Ecto neural progenitor cell (in vitro differentiated cells): Measurements from ENCODE around the gene FNDC3B.
"Not testable (repeated sequence)": the region's sequence is repeated elsewhere in the genome, so short reads cannot be mapped to it uniquely, and the experiment has no call there.

Source experiments
- DNase-seq: peaks from one replicate; pipeline ENCODE4 v3.0.0-alpha.2; 2018; ENCODE audit warnings: low spot score

Gene FNDC3B

DNA sequence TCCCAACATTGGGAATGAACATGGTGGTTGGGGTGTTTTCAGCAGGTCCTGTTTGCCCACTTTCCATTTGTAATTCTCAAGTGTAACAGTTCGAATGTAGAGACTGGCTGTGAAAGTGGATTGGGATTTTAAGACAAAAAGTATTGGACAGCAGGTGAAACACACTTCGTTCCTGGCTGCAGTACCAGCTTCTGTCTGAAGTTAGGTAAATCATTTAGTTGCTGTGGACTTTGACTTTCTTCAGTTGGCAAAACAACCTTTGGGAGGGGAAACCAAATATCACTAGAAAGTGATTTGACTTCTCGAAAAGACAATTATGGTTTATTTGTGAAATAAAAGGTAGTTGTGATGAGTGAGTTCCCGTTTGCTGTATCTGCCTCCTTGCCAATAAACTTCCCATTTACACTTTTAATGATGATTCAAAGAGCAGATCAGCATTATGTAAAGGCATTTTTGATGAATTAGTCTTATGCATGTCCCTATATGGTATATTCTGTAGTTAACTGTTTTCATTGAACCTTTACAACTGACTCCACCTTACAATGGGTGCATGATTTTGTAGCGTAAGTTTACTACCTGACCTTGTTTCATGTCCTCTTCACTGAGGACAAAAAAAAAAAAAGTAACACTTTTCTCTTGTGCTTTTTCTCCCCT lies 34.0 kb downstream of the FNDC3B start:
- no peak for DNase-seq

DNA sequence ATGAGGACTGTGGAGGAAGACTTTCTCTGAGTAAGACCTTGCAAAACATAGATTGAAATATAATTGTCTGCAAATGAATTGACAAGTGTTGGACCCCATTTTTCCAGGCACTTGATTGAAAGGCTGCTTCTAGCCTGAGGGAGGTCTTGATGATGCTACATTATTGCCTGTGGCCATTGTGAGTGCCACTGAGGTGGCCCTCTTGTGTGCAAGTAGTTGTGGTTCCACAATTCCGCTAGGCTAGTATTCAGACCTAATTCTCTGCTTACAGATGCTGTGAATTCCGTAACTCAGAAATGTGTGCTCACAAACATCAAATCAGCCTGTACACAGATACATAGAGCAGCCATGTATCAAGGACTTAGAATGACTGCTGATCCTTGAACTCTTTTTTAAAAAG lies 34.7 kb downstream of the FNDC3B start:
- DNase-seq = no peak

DNA sequence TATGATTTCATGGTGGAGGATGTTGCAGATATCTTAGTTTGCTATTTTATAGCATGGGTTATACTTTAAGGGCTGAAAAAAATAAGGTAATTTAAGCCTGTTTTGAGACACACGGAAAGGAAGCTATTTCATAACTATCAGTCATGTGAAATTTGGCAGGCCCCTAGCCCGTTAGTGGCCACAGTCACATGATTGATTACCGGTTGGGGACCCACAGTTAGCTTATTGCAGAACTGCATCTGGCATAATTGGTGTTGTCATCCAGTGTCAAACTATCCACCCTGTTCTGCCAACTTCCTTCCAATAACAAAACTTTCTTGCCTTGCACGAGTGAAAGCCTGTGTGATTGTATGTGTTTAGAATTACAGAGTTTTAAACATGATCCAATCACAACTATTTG lies 35.2 kb downstream of the FNDC3B start:
- DNase-seq = no peak

DNA sequence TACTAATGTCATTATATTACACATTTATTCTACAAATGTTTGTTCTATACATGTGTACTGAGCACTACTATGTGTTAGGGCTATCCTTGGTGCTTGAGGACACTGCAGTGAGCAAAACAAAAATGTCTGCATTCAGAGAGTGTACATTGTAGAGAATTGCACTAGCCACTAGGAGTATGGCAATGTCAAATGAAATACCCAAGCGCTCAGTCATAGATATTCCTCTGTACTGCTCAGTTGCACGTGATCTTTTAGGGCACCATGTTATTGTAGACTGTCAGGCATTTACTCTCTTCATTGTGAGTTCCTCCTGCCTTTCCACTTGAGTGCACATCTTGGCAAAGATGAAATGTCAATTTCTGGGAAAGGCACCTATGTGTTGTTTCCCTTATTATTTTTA lies 36.8 kb downstream of the FNDC3B start:
- DNase-seq = no peak

DNA sequence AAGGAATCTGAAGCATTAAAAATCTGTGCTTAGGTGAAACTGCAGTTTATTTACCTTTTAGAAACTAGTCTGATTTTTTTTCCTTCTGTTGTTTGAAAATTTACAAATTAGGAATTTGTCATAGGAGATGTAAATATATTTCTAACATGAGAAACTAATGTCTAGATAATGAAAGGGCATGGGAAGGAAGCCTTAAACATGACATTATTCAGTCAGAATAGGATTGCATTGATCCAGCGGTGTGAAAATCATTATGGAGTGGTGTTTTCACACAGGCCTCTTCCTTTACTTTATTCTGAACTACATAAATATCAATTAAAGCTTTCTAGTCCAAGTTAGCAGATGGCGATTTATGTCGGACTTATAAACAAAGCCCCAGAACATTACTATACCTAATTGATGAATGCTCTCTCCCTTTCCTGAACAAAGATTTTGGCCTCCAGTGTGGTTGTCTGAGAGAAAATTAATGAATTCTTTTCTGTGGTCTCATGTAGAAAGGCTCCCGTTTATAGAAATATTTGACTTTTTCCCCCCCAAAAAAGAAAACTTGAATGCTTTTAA lies 37.9 kb downstream of the FNDC3B start:
- no peak for DNase-seq

DNA sequence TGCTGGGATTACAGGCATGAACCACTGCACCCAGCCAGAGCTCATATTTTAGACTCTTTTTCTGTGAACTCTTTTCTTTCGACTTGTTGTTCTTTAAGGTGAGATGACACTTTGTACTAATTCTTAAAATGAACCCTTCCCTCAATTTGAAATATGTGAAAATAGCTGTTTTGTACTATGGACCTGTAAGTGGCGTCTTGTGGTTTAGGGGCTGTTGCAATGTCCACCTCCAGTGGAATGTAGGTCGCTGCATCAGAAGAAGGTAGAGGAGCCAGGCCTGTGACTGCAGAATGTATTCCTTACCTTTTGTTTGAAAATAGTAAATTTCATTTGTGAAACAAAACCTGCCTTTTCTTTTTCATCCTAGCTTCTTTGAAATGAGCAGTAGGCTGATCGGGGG lies 38.9 kb downstream of the FNDC3B start:
- DNase-seq = no peak

DNA sequence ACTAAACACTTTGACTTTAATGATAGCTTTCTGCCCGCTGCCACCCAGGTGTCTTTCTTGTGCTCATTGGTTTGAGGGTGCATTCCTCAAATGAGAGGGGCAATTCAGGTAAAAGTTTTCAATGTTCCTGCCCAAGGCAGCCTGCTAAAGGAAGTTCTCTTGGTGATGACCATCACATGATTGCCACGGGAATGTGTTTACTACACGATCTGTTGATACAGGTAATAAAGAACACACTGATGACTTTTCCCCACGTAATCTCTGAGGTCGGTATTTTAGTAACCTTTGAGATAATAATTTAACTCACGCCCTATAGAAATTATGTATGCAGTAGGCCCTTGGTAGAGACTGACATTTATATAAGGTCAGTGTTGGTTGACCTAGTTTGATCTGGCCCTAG lies 39.3 kb downstream of the FNDC3B start:
- DNase-seq = no peak

DNA sequence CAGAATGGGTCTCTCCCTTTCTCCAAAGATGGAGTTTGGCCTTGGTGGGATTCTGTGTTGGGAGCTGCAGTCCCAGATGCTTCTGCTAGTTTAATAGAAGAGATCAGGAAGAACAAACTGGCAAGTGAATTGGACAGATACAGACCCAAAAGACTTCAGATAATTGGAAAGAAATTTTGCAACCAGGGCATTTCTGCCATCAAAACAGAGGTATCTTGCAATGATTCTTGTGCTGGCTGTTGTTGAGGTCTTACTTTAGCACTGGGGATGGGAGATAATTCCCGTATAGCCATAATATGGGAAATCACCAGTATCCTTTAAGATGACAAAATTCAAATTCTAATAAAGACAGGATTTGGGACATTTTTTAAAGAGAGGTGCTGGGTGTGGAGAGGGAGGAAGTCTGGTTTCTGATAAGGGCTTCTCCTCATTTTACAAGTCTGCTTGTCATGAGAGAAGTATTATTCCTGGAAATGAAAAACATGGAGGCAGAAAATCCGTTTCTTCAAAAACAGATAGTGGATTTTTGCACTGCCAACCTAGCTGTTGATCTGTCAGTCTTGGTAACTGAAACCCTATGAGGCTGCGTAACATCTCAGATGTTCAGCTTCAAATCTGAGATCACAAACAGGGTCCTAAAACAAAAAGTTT lies 40.1 kb downstream of the FNDC3B start:
- no peak for DNase-seq

DNA sequence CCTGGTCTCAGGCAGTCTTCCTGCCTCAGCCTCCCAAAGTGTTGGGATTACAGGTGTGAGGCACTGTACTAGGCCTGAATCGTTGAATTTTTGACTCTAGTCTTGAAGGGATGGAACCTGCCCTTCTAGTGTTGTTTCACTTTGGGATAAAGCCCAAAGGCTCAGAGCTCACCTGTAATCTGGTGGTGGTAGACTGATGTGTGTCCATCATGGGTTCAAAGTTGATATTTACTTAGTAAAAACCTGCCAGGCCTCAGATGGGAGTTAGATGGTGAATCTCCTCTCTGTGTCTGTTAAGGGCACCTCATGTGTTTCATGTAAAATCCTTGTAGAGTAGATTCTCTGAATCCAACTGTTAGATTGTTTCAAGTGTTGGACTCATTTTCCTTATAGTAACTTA lies 41.1 kb downstream of the FNDC3B start:
- DNase-seq = no peak

DNA sequence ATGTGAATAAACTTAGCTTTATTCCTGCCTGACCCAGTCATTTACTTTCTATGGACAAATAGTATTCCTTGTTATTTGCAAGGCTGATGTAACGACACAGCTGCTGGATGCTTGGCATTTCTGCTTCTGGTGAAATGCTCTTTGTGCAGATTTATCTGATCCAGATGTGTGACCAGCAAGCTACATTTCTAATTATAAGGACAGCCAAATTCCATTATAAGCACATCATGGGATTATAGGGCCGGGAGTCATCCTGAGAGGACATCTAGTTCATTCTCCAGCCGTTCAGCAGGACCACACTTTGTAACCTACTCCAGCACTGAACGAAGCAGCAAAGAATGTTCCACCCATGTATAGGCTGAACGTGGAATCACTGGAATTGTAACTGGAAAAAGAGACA lies 42.9 kb downstream of the FNDC3B start:
- DNase-seq = no peak

DNA sequence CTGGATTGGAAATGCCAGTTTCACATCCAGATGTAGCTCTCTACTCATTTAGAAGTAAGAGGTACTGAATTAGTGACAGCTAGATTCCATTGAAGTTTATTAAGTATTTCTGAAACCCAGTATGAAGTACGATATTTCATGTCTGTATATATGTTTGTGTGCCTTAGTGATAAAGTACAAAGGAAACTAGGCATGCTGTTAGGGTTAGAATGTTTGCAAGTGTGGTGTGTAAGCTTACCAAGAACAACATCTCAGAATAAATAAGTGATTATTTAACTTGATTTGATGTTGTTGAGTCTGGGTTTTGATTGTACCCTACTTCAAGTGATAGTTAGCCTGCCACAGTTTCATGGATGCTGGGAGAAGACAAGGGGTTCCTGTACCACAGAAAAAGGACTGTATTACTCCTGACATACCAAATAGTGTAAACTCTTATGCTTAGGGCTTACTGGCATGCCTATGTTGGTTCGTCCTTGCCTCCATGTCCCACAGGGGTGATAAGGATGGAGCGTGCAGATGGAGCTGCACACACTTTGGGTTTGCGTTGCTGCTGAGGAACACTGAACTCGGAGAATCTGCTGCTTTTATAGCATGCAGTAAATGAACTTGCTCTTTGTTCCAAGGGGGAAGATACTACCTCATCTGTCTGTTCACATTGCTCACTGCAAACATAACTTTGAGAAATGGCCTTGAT lies 43.6 kb downstream of the FNDC3B start:
- no peak for DNase-seq

DNA sequence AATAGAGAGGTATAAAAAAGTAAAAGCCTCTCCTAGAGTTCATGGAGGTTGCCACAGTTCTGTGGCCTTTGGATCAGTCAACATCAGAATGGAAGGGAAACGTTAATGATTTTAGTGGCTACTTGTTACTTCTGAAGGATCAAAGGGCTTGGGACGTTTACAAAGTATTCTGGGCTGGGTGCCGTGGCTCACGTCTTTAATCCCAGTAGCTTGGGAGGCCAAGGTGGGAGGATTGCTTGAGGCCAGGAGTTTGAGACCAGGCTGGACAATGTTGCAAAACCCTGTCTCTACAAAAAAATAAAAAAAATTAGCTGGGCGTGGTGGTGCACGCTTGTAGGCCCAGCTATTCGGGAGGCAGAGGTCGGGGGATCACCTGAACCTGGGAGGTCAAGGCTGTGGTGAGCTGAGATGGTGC lies 44.6 kb downstream of the FNDC3B start:
- no peak for DNase-seq

DNA sequence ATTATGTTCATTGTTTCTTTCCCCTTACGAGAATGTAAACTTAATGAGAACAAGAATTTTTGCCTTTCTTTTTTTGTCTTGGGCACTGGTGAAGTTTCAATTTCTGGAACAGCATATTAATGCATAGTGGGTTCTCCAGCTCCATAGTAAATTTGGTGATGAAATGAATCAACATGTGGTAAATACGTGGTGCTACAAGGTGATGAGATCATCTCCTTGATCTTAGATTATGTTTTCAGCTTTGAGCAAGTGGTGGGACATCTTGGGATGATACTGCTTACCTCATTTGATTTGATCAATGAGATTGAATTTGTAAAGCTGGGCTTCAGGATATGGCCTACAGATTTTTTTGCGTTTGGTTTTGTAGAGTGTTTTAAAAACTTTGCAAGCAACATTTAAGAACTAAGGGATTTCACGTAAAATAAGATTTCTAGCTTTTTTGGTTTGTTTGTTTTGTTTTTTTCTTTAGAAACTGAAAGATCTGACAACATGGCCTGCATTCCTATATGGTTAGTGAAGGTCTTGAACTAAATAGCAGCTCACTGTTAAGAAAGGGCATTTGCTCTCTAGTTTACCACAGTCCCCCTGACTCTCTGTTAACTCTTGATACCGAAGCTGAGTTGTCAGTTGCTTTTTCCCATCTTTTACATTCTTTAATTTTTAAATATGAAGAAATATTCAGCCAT lies 45.6 kb downstream of the FNDC3B start:
- no peak for DNase-seq

DNA sequence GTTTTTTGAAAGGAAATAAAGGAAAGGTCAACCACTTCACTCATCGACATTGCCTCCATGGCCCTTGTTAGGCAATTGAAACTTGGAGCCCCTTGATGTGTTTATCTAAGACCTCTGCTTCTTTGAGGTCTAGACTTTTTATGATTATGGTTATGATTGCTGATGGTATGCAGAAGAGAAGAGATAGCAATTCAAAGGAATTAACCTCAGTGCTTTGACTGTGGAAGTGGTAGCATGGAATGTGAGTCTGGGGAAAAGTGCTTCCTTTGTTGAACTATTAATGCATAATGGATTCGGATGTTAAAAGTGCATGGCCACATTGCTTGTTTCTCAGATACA lies 46.1 kb downstream of the FNDC3B start:
- no peak for DNase-seq

DNA sequence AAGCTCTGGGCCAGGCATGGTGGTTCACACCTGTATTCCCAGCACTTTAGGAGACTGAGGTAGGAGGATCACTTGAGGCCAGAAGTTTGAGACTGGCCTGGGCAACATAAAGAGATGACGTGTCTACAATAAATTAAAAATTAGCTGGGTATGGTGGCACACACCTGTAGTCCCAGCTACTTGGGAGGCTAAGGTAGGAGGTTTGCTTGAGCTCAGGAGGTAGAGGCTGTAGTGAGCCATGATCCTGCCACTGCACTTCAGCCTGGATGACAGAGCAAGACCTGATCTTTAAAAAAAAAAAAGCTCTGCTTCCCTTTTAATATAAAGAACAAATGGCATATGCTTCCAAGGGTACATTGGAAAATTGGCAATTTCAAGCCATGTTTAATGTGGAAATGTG lies 46.7 kb downstream of the FNDC3B start:
- no peak for DNase-seq

DNA sequence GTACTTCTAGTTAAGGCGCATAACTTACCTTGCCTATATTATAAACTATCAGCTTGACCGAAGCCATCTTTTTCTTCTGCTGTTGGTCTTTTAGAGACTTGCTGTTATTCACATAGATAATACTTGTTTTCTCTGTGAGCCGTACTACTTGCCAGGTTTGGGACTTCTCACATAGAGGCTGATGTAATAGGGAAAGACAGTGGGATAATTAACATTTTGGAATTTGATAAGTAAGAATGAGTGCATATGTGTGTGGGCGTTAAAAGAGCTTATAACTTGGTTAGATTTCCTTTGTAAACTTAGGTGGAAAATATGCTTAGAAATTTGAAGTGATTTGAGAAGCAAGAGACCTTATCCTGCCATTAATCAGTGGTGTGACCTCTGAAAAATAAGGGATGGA lies 47.8 kb downstream of the FNDC3B start:
- no peak for DNase-seq

DNA sequence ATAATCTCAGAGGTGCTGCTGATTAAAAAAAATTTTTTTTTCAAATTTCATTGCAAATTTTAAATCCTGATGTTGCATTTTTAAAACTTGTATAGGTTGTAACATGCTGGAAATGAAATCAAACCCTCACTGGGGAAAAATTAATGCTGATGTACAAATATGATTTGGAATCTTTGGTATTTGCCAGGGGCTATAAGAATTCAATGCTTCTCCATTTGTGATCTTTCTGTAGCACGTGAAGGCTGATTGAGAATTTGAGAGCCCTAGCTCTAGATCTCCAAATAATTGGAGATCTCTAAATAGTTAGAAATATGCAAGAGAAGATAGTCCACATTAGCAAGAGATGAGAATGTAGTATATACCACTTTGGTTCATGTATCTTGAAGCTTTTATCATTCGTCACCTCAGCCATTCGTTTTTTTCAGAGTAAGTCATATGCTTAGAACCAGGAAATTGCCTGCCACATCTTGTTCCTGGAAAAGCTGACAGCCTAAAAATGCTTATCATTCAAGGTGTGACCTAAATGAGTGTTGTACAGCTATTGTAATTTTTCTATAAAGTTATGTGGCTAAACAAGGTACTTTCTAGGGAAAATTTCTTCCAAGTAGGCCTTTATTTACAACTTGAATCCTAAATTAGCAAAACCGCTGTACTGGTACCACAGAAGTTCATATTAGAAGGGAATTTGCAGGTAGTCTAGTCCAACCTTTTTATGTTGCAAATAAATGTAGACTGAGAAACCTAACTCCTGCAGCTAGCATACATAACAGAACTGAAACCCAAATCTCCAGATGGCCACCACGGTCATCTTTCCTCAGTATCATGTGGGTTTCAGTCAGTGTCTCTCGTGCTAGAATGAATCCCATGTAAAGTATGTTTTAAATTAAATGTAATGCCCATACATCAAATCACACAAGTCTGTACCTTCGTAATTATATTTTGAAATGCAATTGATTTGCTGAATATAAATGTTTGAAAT lies 48.5 kb downstream of the FNDC3B start:
- DNase-seq = no peak

DNA sequence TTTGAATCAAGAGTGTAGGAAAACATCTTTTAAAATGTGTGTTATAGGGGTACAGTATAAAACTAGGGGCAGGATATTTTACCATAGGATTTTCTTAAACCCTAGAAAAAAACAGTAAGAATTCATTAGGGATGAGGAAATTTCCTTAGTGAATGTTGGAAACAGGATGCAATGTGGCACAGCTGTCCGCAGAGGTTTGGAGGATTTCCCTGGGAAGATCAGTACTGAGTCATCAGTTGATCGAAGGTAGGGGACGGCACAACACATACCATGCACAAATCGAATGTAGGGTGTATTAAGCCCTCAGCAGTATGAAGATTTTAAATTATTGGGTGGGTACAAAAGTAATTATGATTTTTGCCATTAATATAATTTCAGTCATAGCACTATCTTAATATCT lies 49.9 kb downstream of the FNDC3B start:
- DNase-seq = no peak

DNA sequence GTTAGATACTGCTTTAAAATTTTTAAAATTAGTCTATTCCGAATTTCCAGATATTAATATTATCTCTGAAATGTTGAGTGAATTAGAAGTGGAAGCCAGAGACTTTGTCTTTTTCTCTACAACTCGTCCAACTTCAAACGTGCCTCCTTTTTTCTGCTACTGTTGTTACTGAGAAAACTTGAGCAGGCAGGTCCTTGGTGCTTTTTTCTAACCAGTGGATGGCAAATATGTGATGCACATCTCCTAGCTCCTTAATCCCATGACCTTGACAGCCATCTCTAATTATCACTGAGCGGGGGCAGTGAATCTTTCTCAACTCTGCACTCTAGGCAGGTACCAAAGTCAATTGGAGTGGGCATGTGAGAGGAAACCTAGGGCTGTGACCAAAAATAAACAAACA lies 50.7 kb downstream of the FNDC3B start:
- DNase-seq = no peak

DNA sequence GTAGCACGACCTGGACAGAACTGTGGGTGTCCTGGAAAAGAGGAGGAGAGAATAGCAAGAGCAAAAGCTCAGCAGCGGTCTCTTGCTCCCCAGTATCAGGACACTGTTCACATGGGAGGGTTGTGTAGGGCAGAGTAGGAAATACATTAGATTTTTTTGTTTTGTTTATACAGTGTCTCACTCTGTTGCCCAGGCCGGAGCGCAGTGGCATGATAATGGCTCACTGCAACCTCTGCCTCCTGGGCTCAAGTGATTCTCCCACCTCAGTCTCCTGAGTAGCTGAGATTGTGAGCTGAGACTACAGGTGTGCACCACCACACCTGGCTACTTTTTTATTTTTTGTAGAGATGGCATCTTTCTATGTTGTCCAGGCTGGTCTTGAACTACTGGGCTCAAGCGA lies 53.3 kb downstream of the FNDC3B start:
- DNase-seq = no peak

DNA sequence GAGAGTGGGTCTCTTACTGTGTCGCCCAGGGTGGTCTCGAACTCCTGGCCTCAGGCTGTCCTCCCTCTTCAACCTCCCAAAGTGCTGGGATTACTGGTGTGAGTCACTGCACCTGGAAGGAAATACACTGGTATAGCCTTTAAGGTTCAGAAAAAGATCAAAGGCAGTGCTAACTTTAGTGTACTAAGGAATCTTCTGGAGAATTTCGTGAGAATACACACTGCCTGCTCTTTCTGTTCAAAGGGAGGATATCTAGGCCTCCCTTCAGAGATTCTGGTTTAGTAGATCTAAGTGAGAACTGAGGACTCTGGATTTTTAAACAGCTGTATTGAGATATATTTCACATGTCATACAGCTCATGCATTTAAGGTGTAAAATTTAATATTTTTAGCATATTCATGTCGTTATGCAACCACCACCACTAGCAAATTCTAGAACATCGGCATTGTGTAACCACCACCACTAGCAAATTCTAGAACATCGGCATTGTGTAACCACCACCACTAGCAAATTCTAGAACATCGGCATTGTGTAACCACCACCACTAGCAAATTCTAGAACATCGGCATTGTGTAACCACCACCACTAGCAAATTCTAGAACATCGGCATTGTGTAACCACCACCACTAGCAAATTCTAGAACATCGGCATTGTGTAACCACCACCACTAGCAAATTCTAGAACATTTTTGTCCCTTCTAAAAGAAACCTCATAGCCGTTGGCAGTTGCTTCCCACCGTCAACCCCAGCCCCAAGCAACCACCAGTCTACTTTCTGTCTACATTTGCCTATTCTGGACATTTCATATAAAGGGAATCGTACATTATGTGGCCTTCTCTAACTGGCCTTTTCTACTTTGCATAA lies 54.4 kb downstream of the FNDC3B start:
- DNase-seq = not testable (repeated sequence)
